LNCAP (cell line): ENCODE data around the gene SPATA18.

ENCODE experiments used
- TF ChIP-seq, protein P1 (sequence below): fragments of 450-650 bp; IDR thresholded peaks from 2 replicates; pipeline ENCODE4 v1.5.1; 2017; ENCODE audit warnings: mild to moderate bottlenecking

The SPATA18 gene

GRCh38 chr4:52036886-52037530 lies 14.1 kb upstream of the SPATA18 start:
- TF ChIP-seq, protein P1, sequence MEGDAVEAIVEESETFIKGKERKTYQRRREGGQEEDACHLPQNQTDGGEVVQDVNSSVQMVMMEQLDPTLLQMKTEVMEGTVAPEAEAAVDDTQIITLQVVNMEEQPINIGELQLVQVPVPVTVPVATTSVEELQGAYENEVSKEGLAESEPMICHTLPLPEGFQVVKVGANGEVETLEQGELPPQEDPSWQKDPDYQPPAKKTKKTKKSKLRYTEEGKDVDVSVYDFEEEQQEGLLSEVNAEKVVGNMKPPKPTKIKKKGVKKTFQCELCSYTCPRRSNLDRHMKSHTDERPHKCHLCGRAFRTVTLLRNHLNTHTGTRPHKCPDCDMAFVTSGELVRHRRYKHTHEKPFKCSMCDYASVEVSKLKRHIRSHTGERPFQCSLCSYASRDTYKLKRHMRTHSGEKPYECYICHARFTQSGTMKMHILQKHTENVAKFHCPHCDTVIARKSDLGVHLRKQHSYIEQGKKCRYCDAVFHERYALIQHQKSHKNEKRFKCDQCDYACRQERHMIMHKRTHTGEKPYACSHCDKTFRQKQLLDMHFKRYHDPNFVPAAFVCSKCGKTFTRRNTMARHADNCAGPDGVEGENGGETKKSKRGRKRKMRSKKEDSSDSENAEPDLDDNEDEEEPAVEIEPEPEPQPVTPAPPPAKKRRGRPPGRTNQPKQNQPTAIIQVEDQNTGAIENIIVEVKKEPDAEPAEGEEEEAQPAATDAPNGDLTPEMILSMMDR = no peak

GRCh38 chr4:52037689-52038102 lies 13.4 kb upstream of the SPATA18 start:
- TF ChIP-seq, protein P1 = no peak

- TF ChIP-seq, protein P1 = no peak
Measured at GRCh38 chr4:52038103-52038912, 12.8 kb upstream of the SPATA18 start, which contains the start of gene SGCB. Gene SGCB (minus strand): TSS chr4:52038299. CDS start chr4:52038259, 40 bp downstream.

DNA sequence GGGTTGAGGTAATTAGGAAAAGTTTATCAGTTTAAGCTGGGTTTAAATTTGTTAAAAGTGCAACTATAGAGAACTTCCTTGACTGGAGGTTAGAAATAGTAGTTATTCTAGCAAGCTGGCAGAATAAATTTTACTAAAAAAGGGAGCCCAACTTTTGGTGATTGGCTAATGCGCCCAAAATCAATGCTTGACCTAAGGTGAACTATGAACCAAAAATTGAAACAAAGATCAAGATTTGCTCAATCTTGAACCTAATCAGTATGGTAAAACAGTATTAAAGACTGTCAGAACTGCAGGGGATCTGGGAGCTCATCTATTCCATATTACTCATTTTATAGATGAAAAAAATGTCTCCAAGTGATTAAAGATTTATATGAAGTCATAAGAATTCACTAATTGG lies 6.1 kb upstream of the SPATA18 start:
- TF ChIP-seq, protein P1 = no peak

DNA sequence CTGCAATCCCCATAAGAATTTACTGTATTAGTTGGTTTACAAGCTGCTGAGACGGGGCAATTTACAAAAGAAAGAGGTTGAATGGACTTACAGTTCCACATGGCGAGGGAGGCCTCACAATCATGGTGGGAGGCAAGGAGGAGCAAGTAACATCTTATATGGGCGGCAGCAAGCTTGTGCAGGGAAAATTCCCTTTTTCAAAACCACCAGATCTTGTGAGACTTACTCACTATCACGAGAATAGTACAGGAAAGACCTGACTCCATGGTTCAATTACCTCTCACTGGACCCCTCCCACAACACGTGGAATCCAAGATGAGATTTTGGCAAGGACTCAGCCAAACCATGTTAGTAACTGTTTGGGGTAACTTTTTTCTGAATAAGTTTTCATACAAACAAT lies 1.8 kb upstream of the SPATA18 start:
- TF ChIP-seq, protein P1 = no peak

GRCh38 chr4:52051615-52052474 lies 741 bp downstream of the SPATA18 start:
- TF ChIP-seq, protein P1 = no peak

- TF ChIP-seq, protein P1 = no peak
Measured at GRCh38 chr4:52052475-52052780, 1.3 kb downstream of the SPATA18 start.
